Right atrium auricular region (tissue), 2 donors: ENCODE results near the gene TSC1. TPM values are rescaled to one million over a fixed set of nuclear protein-coding genes. Genes with fewer than 3 reads are reported as not detected.

Experiments used
- DNase-seq: peaks from one replicate; pipeline ENCODE4 v3.0.0-alpha.2; 2019; ENCODE audit warnings: low spot score
- H3K27ac ChIP-seq, 2 donors: fragments of 200-600 bp; sonication (generic); 1 replicate in 1 of 2; 2 replicates in 1 of 2; pipeline ENCODE4 v1.5.1; 2016 to 2019
- H3K27me3 ChIP-seq, 2 donors: fragments of 200-600 bp; sonication (generic); one replicate each; pipeline versions ENCODE4 v1.5.1 to v1.6.0; 2017 to 2019
- H3K36me3 ChIP-seq: fragments of 200-600 bp; sonication (generic); one replicate; pipeline ENCODE4 v1.5.1; 2016
- H3K4me1 ChIP-seq, 2 donors: fragments of 200-600 bp; sonication (generic); one replicate each; pipeline versions ENCODE4 v1.5.1 to v1.6.0; 2017 to 2019
- H3K4me3 ChIP-seq, 2 donors: fragments of 200-600 bp; sonication (generic); 1 replicate in 1 of 2; 2 replicates in 1 of 2; pipeline ENCODE4 v1.5.1; 2017 to 2019; ENCODE audit warnings: mild to moderate bottlenecking in 1 of 2, moderate library complexity in 1 of 2
- H3K9me3 ChIP-seq, 2 donors: fragments of 200-600 bp; sonication (generic); one replicate each; pipeline ENCODE4 v1.5.1; 2019
- total RNA-seq, 2 donors: library from RNA; depleted of rRNA; stranded (reverse); fragments of >200 nt; gene quantifications; one replicate each; pipeline ENCODE4 v1.1.0, GENCODE V29; 2016
- TF ChIP-seq, protein P1 (sequence below), 2 donors: fragments of 200-600 bp; sonication (generic); IDR thresholded peaks; one replicate each; pipeline ENCODE4 v1.5.1; 2019; ENCODE audit warnings: antibody characterized with exemption in 2 of 2

Gene TSC1
- total RNA-seq, 2 donors from 2014 or later: 27.6 to 36.4 TPM

DNA sequence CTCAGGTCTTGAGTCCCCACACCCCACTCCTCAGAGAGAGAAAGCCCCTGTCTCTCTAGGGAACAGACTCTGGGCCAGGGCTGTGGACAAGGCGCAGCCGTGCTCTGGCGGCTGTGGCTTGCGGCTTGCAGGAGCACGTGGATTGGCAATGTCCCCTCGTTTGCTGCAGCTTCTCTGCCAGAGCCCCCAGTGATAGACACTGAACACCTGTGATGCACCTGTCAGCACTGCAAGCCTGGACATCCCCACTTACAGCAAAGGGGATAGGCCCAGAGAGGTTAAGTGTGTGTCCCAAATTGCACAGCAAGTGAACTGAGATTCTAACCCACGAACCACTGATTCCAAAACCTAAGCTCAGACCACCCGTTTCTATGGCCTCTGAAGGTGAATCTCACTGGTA, 41.1 kb upstream of the TSC1 start:
- Histone ChIP-seq H3K4me1 (peaks cover 0 to 14% of the 10 kb centered on the region in 2 donors), H3K4me3 (no peak overlapping the region), H3K36me3 (no peaks in the 10 kb centered on the region), H3K27me3 (no peaks in the 10 kb centered on the region), H3K27ac (no peak overlapping the region), H3K9me3 (no peaks in the 10 kb centered on the region)
- TF ChIP-seq, protein P1, sequence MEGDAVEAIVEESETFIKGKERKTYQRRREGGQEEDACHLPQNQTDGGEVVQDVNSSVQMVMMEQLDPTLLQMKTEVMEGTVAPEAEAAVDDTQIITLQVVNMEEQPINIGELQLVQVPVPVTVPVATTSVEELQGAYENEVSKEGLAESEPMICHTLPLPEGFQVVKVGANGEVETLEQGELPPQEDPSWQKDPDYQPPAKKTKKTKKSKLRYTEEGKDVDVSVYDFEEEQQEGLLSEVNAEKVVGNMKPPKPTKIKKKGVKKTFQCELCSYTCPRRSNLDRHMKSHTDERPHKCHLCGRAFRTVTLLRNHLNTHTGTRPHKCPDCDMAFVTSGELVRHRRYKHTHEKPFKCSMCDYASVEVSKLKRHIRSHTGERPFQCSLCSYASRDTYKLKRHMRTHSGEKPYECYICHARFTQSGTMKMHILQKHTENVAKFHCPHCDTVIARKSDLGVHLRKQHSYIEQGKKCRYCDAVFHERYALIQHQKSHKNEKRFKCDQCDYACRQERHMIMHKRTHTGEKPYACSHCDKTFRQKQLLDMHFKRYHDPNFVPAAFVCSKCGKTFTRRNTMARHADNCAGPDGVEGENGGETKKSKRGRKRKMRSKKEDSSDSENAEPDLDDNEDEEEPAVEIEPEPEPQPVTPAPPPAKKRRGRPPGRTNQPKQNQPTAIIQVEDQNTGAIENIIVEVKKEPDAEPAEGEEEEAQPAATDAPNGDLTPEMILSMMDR (IDR thresholded peaks at IDR 0.05): no peak
- DNase-seq: no peak

DNA sequence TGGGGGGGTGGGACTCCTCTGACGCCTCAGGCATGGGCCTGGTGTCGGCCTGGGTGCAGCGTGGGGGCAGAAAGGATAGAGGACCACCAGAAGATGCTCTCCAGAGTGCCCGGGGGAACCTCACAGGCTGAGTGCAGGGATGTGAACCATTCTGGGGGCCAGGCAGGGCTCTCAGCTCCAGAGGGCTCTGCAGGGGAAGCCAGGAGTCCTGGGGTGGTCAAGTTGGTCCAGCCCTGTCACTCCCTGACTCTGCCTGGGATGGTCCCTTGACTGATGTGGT, 40.6 kb upstream of the TSC1 start:
- H3K4me1 ChIP-seq: peaks cover 0 to 14% of the 10 kb centered on the region in 2 donors
- no peak overlapping the region for H3K27ac ChIP-seq
- TF ChIP-seq, protein P1 (IDR thresholded peaks at IDR 0.05): no peak
- no peak overlapping the region for H3K4me3 ChIP-seq
- no peaks in the 10 kb centered on the region for H3K36me3 ChIP-seq
- DNase-seq: no peak
- H3K27me3 ChIP-seq: no peaks in the 10 kb centered on the region
- no peaks in the 10 kb centered on the region for H3K9me3 ChIP-seq

DNA sequence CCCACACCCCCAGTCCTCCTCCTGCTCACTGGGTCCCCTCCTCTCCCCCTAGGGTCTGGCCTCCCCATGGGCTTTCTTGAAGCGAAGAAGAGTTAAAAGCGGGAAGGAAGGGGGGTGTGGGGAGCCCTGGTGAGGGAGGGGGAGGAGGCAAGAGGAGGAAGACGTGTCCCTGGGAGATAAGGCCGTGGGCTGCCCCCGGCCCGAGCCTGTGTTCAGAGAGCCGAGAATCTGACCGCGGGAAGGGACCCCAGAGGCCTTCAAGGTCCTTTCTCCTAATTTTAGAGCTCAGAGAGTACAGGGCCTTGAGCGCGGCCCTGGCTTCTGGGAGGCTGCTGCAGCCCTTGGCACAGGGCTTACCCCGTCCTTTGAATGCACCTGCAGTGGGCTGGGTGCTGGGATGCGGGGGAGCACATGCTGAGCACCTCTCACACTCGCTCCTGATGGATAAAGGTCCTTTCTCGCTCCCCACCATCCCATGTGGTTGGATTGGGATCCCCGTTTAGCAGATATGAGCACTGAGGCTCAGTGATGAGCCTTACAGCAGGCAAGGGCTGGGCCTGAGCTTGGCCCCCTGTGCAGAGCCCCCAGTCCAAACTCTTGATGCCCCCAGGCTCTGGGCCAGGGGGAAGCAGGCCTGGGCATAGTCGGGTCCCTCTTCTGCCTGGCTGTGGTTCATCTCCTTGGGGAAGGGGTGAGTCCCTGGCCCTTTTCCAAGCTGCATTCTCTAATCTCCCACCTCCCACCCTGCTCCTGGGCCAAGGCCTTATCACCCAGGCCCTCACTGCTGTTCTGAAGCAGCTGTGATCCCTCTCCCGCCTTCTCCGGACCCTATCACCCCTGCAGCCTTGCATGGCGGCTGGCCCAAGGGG, 40.0 kb upstream of the TSC1 start:
- DNase-seq: no peak
- Histone ChIP-seq H3K27me3 (peaks cover 0 to 1% of the 10 kb centered on the region in 2 donors), H3K4me1 (peaks cover 0 to 14% of the 10 kb centered on the region in 2 donors), H3K4me3 (no peak overlapping the region), H3K36me3 (no peaks in the 10 kb centered on the region), H3K27ac (no peak overlapping the region), H3K9me3 (no peaks in the 10 kb centered on the region)
- TF ChIP-seq, protein P1 (IDR thresholded peaks at IDR 0.05): no peak

DNA sequence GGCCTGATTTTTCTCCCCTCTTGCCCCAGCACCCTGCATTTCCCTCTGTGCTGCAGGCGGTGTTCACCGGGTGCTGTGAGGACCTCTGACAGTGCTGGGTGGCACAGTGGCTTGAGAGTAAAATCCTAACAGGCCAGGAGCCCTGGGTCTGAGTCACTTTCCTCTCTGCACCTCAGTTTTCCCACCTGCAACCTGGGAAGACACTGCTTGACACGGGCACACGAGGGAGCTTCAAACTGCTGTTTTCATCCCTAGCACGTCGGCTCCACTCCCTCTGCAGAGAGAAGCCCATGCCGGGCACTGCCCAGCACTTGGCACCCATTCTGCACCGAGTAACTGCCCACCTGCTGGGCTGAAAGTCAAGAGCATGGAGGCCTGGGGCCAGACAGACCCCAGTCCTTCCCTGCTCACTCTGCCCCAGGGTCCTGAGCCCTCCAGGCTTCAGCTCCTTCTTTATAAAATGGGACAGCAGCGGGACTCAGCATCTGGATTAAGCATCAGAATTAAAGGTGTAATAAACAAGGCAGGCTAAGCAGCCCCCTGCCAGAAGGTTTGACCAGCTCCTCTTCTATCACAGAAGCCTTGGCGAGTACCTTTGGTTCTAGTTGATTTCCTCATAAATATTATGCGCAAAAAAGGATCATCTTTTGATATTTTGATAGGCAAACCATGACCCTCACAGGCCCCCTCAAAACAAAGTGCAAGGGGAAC, 39.2 kb upstream of the TSC1 start:
- DNase-seq: no peak
- H3K4me3 ChIP-seq: no peak overlapping the region
- TF ChIP-seq, protein P1 (IDR thresholded peaks at IDR 0.05): no peak
- no peaks in the 10 kb centered on the region for H3K36me3 ChIP-seq
- H3K9me3 ChIP-seq: no peaks in the 10 kb centered on the region
- peaks cover 0 to 7% of the 10 kb centered on the region in 2 donors for H3K27me3 ChIP-seq
- H3K4me1 ChIP-seq: peaks cover 0 to 14% of the 10 kb centered on the region in 2 donors
- H3K27ac ChIP-seq: no peak overlapping the region

DNA sequence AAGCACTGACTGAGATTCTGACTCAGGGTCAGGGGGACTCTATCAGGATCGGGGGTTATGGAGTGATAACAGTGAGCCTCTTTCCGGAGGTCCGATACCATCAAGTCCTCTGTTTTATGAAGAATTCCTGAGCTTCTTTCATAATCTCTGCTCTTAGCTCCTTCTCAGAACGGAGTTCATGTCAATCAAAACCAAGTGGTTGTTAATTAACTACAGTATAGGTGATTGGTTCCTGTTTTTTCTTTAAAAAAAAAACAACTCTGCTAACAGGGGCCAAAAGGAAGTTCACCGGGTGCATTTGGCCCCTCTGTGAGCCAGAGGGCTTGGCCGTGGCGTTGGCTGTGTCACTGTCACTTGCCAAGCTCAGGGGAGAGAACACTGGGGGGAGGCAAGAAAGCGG, 38.0 kb upstream of the TSC1 start:
- peaks cover 0 to 14% of the 10 kb centered on the region in 2 donors for H3K4me1 ChIP-seq
- H3K27me3 ChIP-seq: peaks cover 0 to 11% of the 10 kb centered on the region in 2 donors
- H3K27ac ChIP-seq: no peak overlapping the region
- no peaks in the 10 kb centered on the region for H3K9me3 ChIP-seq
- no peak overlapping the region for H3K4me3 ChIP-seq
- TF ChIP-seq, protein P1 (IDR thresholded peaks at IDR 0.05): no peak
- H3K36me3 ChIP-seq: no peaks in the 10 kb centered on the region
- DNase-seq: no peak
